IPS-NIHi11 (cell line): ENCODE measurements around the gene OR13D1.
"Not testable (repeated sequence)": the region's sequence is repeated elsewhere in the genome, so short reads cannot be mapped to it uniquely, and the experiment has no call there.

Experiments used
- DNase-seq: peaks from one replicate; pipeline ENCODE4 v3.0.0; 2012; ENCODE audit warnings: mixed read lengths, low spot score

The OR13D1 gene

DNA sequence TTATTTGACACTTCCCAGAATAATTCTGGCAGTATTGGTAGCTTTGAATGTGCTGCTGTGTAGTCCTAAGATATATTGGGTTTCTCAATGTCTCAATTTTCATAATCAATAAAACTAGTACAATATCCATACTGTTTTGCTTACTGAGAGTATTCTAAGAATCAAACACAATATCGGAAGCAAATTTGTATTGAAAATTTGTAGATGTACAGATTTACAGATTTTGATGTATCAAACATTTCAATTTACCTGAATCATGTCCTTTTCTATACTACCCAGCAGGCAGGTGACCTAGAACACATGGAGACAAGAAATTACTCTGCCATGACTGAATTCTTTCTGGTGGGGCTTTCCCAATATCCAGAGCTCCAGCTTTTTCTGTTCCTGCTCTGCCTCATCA, at the start of gene OR13D1:
TSS of gene OR13D1 (plus strand) at position 301 of the 400 bp plus-strand sequence. CDS start at position 301, 0 bp downstream.
- DNase-seq: no peak

GRCh38 chr9:104658496-104659195, 35.7 kb upstream of the OR13D1 start:
- no peak for DNase-seq

GRCh38 chr9:104675611-104676010, 18.7 kb upstream of the OR13D1 start:
- no peak for DNase-seq

DNA sequence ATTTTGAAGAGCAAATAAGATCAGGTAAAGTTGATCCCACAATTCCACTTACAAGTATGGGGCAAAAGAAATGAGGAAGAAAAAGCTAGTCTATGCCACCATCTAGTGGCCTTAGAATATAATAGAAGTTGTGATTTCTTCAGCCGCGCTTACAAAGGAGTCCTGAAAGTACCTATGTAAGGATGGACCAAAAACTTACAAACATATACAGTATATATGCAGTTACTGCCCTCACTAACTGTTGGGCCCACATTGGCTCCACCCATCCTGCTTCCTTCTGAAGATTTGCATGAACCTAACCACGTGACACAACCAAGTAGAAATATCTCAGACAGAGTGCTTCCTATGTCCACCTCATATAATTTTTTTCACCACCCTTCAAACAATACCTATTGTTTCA, 11.7 kb upstream of the OR13D1 start:
- peak; percentile 33 for DNase-seq

DNA sequence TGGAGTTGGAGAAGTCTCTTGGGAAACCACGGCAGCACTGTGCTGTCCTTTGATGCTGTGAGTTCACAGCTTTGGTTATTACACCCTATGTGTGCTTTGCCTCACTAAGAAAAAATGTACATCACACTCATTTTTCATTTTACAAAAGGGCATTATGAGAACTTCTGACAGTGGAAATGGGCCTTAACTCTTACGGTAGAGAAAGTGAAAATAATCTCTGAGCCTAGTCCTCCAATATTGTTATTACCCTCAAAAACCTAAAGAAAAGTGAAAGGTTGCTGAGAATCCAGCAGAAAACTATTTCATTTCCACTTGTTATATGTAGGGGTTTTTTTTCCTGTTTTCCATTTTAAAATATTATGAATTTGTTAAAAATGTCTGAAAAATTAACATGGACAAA, 8.2 kb upstream of the OR13D1 start:
- no peak for DNase-seq

GRCh38 chr9:104700306-104700705, 6.0 kb downstream of the OR13D1 start:
- no peak for DNase-seq

- not testable (repeated sequence) for DNase-seq
Measured at GRCh38 chr9:104708737-104709136, 14.4 kb downstream of the OR13D1 start.

DNA sequence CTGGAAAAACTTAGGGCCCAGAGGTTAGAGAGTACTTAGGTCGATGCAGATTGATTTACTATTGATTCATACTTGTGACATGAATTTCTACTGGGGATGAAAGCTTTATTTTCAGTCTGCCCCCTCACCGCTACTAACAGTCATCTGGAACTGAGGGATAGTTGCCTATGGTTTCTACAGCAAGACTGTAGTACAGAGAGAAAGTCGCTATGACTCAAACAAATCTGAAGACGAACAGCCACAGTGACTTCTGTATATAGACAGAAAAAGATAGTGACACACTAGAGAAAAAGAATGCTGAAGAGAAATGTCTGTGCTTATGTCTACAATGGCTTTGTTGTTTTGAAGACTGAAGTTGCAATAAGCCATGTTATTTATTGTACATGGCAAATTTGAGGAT, 17.3 kb downstream of the OR13D1 start:
- no peak for DNase-seq

DNA sequence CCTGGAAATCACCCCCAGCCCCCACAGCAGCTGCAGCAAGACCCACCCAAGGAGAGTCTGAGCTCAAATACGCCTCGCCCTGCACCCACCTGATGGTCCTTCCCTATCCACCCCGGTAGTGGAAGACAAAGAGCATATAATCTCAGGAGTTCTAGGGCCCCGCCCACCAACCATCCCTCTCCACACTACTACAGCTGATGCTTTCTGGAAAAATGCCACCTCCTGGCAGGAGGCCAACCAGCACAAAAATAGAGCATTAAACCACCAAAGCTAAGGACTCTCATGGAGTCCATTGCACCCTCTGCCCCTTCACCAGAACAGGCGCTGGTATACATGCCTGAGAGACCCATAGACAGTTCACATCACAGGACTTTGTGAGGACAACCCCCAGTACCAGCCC, 30.7 kb downstream of the OR13D1 start:
- DNase-seq: no peak

- no peak for DNase-seq
Measured at GRCh38 chr9:104738452-104738851, 44.1 kb downstream of the OR13D1 start.

DNA sequence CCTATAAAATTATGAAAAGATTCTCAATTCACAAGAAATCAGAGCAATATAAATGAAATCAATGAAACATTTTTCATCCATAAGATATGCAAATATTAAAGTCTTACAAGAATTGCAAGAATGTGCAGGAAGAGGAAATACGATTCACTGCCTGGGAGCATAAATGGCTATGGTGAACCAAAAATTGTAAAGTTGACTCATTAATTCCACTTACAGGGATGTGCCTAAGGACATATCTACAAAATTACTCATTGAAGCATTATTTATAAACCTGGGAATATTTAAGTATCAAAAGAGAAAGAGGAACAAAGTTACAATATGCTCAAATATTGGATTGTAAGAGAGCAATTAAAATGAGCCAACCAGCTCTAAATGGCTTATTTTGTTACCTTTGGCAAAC, 46.3 kb downstream of the OR13D1 start:
- DNase-seq: no peak

DNA sequence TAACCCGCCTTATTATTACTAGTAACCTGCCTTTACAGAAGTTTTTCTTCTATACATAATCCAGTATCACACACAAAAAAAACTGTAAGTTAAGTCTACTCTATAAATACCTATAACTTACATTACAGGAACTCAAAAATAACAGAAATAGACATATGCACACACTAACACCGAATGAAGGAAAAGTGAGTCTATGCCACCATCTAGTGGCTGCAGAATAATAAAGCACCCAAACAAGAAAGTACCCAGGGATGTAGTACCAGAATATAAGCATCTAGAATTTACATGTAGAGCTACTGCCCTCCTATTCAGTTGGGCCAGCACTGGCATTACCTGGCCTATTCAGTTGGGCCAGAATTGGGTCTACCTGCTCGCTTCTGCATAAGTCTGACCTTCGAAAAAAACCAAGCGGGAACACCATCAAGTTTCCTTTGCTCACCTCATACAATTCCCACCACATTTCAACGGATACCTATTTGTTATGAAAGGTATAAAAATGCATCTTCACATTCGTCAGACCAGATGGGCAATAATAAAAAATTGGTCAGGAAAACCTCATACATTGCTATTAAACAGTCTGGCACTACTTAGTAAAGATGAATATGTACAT, 49.2 kb downstream of the OR13D1 start:
- peak; percentile 49 for DNase-seq
